Activated CD4-positive, alpha-beta T cell treated with anti-CD3 and anti-CD28 coated beads, Interleukin-2, Interleukin-6, amounts not matched to agents 100 ng/mL and 50 ng/mL, durations not matched to agents 16 hours and 8 hours (primary cell): ENCODE data around the gene CIC.
A peak's percentile ranks its signal among the peaks of the same experiment; 100 is the strongest.

Experiments
- DNase-seq: peaks from one replicate; pipeline ENCODE4 v3.0.0-alpha.2; 2020

The CIC gene

GRCh38 chr19:42290136-42290522 lies 21.1 kb downstream of the CIC start:
- no peak for DNase-seq

DNA sequence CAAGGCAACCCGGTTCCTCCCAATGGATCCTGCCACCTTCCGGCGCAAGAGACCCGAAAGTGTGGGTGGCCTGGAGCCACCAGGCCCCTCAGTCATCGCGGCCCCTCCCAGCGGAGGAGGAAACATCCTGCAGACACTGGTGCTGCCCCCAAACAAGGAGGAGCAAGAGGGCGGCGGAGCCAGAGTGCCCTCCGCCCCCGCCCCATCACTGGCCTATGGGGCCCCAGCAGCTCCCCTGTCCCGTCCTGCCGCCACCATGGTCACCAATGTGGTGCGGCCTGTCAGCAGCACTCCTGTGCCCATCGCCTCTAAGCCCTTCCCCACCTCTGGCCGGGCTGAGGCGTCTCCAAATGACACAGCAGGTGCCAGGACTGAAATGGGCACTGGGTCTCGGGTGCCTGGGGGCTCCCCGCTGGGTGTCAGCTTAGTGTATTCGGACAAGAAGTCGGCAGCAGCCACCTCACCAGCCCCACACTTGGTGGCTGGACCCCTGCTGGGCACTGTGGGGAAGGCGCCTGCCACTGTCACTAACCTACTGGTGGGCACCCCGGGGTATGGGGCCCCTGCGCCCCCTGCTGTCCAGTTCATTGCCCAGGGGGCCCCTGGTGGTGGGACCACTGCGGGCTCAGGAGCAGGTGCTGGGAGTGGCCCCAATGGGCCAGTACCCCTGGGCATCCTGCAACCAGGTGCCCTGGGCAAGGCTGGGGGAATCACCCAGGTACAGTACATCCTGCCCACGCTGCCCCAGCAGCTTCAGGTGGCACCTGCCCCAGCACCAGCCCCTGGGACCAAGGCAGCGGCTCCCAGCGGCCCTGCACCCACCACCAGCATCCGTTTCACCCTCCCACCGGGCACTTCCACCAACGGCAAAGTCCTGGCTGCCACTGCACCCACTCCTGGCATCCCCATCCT lies 21.7 kb downstream of the CIC start:
- DNase-seq = peak; percentile 57

- DNase-seq = no peak
Observed at GRCh38 chr19:42291435-42291810, 22.4 kb downstream of the CIC start.

- DNase-seq = no peak
Observed at GRCh38 chr19:42292042-42292960, 23.2 kb downstream of the CIC start.

GRCh38 chr19:42292963-42293362 lies 23.9 kb downstream of the CIC start:
- DNase-seq = no peak

DNA sequence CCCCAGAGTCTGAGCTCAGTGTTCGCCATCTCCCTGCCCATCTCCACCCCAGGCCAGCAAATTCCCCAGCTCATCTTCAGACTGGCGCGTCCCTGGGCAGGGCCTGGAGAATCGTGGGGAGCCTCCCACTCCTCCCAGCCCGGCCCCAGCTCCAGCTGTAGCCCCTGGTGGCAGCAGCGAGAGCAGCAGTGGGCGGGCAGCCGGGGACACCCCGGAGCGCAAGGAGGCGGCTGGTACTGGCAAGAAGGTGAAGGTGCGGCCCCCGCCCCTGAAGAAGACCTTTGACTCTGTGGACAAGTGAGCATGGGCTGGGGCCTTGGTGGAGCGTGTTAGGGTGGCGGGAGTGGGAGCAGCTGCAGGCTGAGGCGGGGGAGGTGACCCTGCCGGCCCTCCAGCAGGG lies 24.5 kb downstream of the CIC start:
- DNase-seq = no peak

GRCh38 chr19:42293948-42294347 lies 24.9 kb downstream of the CIC start:
- DNase-seq = no peak

DNA sequence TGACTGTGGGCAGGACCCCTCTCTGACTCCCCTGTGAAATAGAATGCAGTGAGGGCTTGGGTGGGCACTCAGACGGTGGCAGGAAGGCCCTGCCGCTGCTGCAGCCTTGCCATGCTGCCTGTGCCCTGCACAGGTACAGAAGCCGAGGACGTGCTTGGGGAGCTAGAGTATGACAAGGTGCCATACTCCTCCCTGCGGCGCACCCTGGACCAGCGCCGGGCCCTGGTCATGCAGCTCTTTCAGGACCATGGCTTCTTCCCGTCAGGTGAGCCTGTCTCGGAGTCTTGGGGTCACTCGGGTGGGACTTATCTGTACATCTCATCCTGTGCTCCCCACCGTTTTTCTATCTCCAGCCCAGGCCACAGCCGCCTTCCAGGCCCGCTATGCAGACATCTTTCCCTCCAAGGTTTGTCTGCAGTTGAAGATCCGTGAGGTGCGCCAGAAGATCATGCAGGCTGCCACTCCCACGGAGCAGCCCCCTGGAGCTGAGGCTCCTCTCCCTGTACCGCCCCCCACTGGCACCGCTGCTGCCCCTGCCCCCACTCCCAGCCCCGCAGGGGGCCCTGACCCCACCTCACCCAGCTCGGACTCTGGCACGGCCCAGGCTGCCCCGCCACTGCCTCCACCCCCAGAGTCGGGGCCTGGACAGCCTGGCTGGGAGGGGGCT lies 25.6 kb downstream of the CIC start:
- DNase-seq = no peak

GRCh38 chr19:42295342-42295741 lies 26.3 kb downstream of the CIC start:
- DNase-seq = no peak

DNA sequence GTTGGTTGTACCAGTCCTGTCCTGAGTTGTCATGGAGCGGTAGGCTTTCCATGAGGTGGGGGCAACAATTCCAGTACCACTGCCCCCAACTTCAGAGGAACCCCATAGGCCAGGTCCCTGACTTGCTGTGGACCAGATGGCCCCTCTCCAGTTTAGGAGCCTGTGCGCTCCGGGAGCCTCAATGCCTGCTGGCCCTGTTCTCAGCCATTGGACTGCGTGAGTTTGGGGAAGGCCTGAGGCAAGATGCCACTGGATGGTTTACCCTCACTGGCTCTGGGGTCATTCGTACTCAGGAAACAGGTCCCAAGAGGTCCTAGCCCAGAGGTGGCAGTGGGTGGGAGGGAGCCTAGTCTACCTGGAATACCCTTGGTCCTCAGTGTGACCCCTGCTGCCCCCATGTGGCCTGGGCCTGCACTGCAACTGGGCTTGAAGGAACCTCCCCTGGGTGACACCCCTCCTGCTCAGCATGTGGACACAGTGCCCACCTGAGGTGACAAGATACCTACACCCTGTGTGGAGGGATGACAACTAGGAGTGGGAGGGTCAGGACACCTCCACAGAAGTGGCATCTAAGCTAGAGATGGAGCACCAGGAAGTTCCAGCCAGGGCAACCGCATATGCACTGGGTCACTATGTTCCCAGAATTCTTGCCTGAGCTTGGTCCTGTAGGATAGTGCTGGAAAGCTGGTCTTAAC lies 26.9 kb downstream of the CIC start:
- peak; percentile 91 for DNase-seq

DNA sequence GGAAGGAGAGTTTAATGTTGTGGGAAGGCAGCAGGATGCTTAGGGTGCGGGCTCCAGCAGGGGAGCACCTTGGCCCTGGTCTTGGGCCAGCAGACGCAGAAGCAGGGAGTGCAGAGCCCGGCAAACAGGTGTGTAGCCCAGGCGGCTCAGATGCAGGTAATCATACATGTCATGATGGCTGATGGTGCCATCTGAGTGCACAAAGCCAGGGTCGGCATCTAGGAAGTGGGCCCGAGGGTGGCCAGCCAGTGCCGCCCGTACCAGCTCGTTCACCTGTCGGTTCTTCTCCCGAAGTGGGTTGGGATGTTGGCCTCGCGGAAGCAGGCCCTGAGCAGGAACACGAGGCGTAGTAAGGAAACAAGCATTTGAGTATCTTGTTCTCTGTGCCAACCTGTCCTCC lies 28.0 kb downstream of the CIC start:
- no peak for DNase-seq

DNA sequence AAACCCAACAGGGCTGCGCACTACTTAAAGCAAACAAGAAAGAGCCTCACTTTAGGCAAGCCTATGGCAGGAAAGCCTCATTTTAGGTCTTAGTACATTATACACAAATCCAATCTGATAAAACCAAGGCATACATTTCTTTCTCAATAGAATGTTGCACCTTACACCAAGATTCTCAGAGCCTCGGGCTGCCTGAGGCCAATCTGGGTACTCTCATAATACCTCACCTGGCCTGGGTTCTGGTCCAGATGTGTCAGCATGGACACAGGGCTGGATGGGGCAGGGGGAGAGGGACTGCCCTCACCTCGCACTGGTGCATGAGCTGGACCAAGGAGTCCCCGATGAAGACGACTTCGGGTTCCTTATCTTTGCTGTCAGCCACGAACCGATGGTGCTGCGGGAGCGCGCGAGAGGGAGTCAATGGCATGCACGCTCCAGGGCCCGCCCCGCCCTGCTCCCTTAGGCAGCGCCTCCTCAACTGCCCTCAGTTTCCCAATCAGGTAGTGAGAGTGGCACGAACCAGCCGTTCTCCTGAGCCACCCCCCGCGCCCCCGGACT lies 32.7 kb downstream of the CIC start, which contains the start of gene PRR19:
Gene PRR19, plus strand, starts transcription at position 487 of the 558 bp plus-strand sequence. CDS start 7,453 bp downstream, outside the sequence.
- peak; percentile 30 for DNase-seq

DNA sequence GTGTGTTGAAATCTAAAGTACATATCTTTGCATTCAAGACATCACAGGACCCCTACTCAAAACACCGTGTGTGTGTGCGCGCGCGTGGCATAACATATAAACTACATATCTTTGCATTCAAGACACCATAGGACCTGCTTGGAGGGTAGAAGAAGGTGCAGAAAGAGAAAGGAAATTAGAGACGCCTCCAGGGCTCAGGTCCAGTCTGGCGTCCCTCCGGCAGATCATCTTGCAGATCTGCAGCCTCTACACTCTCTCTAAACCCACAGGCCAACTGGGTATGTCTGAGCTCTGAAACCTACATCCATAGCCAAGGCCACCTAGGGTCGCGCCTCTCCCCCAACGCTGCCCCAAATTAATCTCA lies 34.0 kb downstream of the CIC start:
- DNase-seq = no peak

- no peak for DNase-seq
Observed at GRCh38 chr19:42303876-42304275, 34.8 kb downstream of the CIC start.

DNA sequence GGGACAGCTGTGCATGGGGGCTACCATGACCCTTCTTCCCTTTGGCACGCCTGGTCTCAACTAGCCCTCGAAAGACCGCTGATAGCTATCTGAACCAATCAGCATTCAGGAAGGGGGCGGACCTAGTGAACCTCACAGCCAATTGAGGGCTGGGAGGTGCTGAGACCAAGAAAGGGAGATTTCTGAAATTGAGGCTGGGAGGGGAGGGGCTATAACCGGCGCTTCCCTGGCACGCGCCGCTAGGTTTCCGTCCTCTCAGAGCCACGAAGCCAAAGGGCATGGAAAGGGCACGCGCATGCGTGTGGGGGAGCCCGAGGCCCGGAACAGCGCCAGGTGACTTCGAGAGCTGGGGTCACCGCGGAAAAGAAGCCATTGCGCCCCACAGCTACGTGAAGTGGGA lies 37.6 kb downstream of the CIC start:
- DNase-seq = no peak

DNA sequence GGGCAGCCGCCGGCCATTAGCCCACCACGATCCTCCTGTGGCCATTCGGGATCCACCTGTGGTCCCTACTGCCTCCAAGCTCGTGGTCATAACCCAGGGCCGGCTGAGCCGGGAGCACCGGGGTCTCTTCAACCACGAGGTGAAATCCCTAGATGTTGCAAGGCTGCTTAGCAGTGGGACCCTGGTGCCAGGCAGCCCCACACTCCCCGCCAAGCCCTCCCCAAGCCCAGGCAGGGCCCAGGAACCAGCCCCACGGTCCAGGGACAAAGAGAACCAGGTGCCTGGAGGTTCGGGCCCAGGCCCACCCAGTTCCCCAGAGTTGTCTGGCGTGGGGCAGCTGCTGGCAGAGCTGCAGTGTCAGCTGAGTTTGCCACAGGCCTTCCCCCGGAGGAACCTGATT lies 40.6 kb downstream of the CIC start:
- DNase-seq = no peak

GRCh38 chr19:42311657-42312056 lies 42.6 kb downstream of the CIC start:
- DNase-seq = no peak

DNA sequence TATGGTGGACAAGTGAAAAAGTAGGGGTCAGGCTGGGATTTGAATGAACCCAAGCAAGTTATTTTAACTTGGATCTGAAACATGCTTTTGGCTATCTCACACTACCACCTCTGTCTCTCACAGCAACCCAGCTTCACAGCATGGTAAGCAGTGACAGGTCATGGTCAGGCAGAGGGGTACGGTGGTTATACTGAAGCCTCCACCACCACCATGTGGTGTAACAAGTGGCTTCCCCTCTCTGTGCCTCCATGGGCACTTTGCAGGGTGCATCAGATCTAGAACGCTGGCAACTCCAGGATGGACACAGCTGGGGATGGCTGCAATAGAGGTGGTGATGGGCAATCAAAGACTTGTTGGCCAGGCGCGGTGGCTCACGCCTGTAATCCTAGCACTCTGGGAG lies 43.3 kb downstream of the CIC start:
- no peak for DNase-seq

DNA sequence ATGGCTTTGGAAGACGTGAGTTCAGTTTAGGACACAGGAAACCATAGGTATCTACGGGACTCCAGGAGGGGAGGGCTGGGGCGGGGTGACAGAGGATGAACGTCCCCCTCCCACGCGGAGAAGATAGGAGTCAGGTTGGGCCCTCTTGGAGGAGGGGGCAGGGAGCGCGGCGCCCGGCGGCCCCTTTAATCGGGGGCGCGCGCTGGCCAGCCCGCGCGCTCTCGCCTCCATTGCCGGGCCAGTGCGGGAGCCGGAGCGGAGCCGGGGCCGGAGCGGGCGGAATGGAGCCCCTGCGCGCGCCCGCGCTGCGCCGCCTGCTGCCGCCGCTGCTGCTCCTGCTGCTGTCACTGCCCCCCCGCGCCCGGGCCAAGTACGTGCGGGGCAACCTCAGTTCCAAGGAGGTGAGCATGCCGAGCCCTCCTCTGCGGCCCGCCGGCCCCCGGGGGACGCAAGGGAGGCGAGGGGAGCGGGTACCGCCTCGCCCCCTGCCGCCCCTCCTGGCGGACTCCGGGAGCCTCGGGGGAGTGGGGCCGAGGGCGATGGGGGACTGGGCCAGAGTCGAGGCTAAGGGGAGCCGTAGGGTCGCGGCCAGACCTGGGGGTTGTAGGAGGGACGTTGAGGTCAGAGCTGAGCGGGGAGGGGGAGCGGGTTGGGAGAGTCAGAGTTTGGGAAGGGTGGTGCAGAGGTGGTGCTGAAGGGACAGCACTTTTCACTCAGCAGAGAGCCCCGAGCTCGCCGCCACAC lies 44.2 kb downstream of the CIC start, which contains the start of gene TMEM145:
Gene TMEM145, plus strand, starts transcription at position 214 of the 744 bp plus-strand sequence. Its CDS starts 68 bp downstream, at position 282.
- DNase-seq = peak; percentile 47

DNA sequence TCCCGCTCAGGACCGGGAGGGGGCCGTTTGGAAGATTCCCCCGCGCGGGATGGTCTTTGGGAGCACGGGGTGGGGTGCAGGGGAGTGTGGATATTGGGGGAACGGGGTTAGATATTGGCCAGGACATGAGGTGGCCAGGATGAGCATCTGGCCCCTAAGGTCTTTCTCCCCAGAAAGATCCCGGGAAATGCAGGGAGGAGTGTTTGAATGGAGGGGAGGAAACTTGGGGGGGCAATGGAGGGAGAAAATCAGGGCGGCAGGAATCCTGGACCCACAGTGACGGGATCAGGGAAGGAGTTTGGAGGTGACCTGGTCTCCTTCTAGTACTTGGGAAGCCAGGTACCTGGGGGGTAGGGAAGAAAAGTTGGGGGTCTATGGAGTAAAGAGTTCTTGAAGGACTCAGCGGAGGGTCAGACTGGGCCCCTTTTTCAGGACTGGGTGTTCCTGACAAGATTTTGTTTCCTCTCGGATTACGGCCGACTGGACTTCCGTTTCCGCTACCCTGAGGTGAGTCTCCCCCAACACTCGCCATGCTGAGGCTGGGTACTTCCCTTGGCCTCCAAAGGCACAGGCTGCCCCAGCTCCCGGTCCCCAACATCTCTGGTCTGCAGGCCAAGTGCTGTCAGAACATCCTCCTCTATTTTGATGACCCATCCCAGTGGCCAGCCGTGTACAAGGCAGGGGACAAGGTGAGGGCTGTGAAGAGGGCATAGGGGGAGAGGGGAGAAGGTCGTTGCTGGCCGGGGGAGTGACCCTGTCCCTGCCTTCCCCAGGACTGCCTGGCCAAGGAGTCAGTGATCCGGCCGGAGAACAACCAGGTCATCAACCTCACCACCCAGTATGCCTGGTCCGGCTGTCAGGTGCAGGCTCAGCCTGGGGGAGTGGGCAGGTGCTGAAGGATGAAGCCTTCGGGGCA lies 45.0 kb downstream of the CIC start:
- DNase-seq = no peak
